ENCODE measurements around the gene ATP8A1. TPM values are rescaled to one million over a fixed set of nuclear protein-coding genes. Genes with fewer than 3 reads are reported as not detected.

The ATP8A1 gene
- total RNA-seq, 4 donors from 2014 or later: 21.3 to 34.7 (median 25.9) TPM

GRCh38 chr4:42642101-42642797, 14.7 kb downstream of the ATP8A1 start:
- H3K9me3 ChIP-seq: no peaks in the 10 kb centered on the region
- intact Hi-C loops (cut with DNase I; ENCODE audit: low total_unique reads): no loop called here

GRCh38 chr4:42641656-42642055, 15.2 kb downstream of the ATP8A1 start:
- no peaks in the 10 kb centered on the region for H3K27me3 ChIP-seq
- H3K9me3 ChIP-seq: no peaks in the 10 kb centered on the region
- TF ChIP-seq POLR2A (IDR thresholded peaks at IDR 0.05) (no peak), CTCF (IDR thresholded peaks at IDR 0.05) (no peak)
- H3K27ac ChIP-seq: no peak overlapping the region
- no peak for DNase-seq
- H3K4me1 ChIP-seq: no peaks in the 10 kb centered on the region
- intact Hi-C loops (cut with DNase I; ENCODE audit: low total_unique reads): no loop called here
- H3K36me3 ChIP-seq: no peaks in the 10 kb centered on the region
- no peak overlapping the region for H3K4me3 ChIP-seq

More at GRCh38 chr4:42642101-42642797, 14.7 kb downstream of the ATP8A1 start:
- H3K4me1 ChIP-seq: no peaks in the 10 kb centered on the region
- H3K36me3 ChIP-seq: no peaks in the 10 kb centered on the region
- no peak overlapping the region for H3K27ac ChIP-seq
- no peaks in the 10 kb centered on the region for H3K27me3 ChIP-seq
- no peak for TF ChIP-seq CTCF (IDR thresholded peaks at IDR 0.05)
- TF ChIP-seq POLR2A (IDR thresholded peaks at IDR 0.05): no peak
- no peak for DNase-seq
- no peak overlapping the region for H3K4me3 ChIP-seq

GRCh38 chr4:42641161-42641560, 15.7 kb downstream of the ATP8A1 start:
- TF ChIP-seq POLR2A (IDR thresholded peaks at IDR 0.05): no peak
- no peak for TF ChIP-seq CTCF (IDR thresholded peaks at IDR 0.05)
- DNase-seq: no peak
- H3K27me3 ChIP-seq: no peaks in the 10 kb centered on the region
- no peak overlapping the region for H3K4me3 ChIP-seq
- H3K4me1 ChIP-seq: no peaks in the 10 kb centered on the region
- no peaks in the 10 kb centered on the region for H3K36me3 ChIP-seq
- no peak overlapping the region for H3K27ac ChIP-seq
- intact Hi-C loops (cut with DNase I; ENCODE audit: low total_unique reads): no loop called here
- H3K9me3 ChIP-seq: no peaks in the 10 kb centered on the region

- no peaks in the 10 kb centered on the region for H3K36me3 ChIP-seq
- H3K4me1 ChIP-seq: no peaks in the 10 kb centered on the region
- TF ChIP-seq POLR2A (IDR thresholded peaks at IDR 0.05) (no peak), CTCF (IDR thresholded peaks at IDR 0.05) (no peak)
- no peak for DNase-seq
- intact Hi-C loops (cut with DNase I; ENCODE audit: low total_unique reads): no loop called here
- H3K4me3 ChIP-seq: no peak overlapping the region
- H3K9me3 ChIP-seq: no peaks in the 10 kb centered on the region
- H3K27ac ChIP-seq: no peak overlapping the region
- H3K27me3 ChIP-seq: no peaks in the 10 kb centered on the region
These were observed 16.3 kb downstream of the ATP8A1 start for GRCh38 chr4:42640613-42641012.

GRCh38 chr4:42638993-42639392, 17.9 kb downstream of the ATP8A1 start:
- TF ChIP-seq POLR2A (IDR thresholded peaks at IDR 0.05) (no peak), CTCF (IDR thresholded peaks at IDR 0.05) (no peak)
- Histone ChIP-seq H3K9me3 (no peaks in the 10 kb centered on the region), H3K4me3 (no peak overlapping the region), H3K4me1 (no peaks in the 10 kb centered on the region), H3K27me3 (no peaks in the 10 kb centered on the region), H3K27ac (no peak overlapping the region), H3K36me3 (no peaks in the 10 kb centered on the region)
- intact Hi-C loops (cut with DNase I; ENCODE audit: low total_unique reads): loop anchor here (5.0 kb wide), 1 partner anchor 1327 kb away; no protein-coding TSS in a partner anchor
- no peak for DNase-seq
